Neuronal stem cell (in vitro differentiated cells): Measurements from ENCODE around the gene RBMS3.

Source experiments
- DNase-seq: peaks from one replicate; pipeline ENCODE4 v3.0.0-alpha.2; 2013; ENCODE audit warnings: low spot score
- H2AFZ ChIP-seq: one replicate; pipeline ENCODE4 v1.6.1; 2013; ENCODE audit warnings: mild to moderate bottlenecking, low read length, inconsistent platforms
- H2AK5ac ChIP-seq: 2 replicates; pipeline ENCODE4 v1.6.1; 2013; ENCODE audit warnings: low read depth, mild to moderate bottlenecking, inconsistent platforms, low read length, moderate library complexity, mixed read lengths
- H2BK120ac ChIP-seq: 2 replicates; pipeline ENCODE4 v1.6.1; 2013; ENCODE audit warnings: low read depth, mild to moderate bottlenecking, inconsistent platforms, low read length, moderate library complexity, mixed read lengths
- H2BK12ac ChIP-seq: one replicate; pipeline ENCODE4 v1.6.1; 2013; ENCODE audit warnings: low read length, inconsistent platforms
- H2BK15ac ChIP-seq: 2 replicates; pipeline ENCODE4 v1.6.1; 2013; ENCODE audit warnings: mild to moderate bottlenecking, low read length, inconsistent platforms, mixed read lengths
- H2BK5ac ChIP-seq: one replicate; pipeline ENCODE4 v1.6.1; 2013; ENCODE audit warnings: inconsistent platforms, mild to moderate bottlenecking, low read length, moderate library complexity
- H3K14ac ChIP-seq: one replicate; pipeline ENCODE4 v1.6.1; 2013; ENCODE audit warnings: low read length, inconsistent platforms
- H3K18ac ChIP-seq: 2 replicates; pipeline ENCODE4 v1.6.1; 2013; ENCODE audit warnings: low read length, inconsistent platforms
- H3K23ac ChIP-seq: 2 replicates; pipeline ENCODE4 v1.6.1; 2013; ENCODE audit warnings: low read depth, mild to moderate bottlenecking, mixed read lengths, low read length, inconsistent platforms; ENCODE audit not compliant: poor library complexity
- H3K27ac ChIP-seq: replicated peaks from 3 replicates; pipeline ENCODE4 v1.5.1; 2013; ENCODE audit warnings: low read length, inconsistent platforms
- H3K27me3 ChIP-seq, 3 experiments: 2 replicates each; pipeline ENCODE4 v1.6.1; 2013; ENCODE audit warnings: low read length in 3 of 3, mild to moderate bottlenecking in 2 of 3, inconsistent platforms in 1 of 3, low read depth in 1 of 3, mixed read lengths in 1 of 3, moderate library complexity in 1 of 3; ENCODE audit not compliant: control insufficient read depth in 3 of 3, insufficient read depth in 3 of 3
- H3K36me3 ChIP-seq, 2 donors: replicated peaks in 1 of 2; 2 replicates each; pipeline ENCODE4 v1.6.1; 2013; ENCODE audit warnings: low read length in 2 of 2; ENCODE audit not compliant: control insufficient read depth in 2 of 2, insufficient read depth in 2 of 2
- H3K4ac ChIP-seq: 2 replicates; pipeline ENCODE4 v1.6.1; 2013; ENCODE audit warnings: inconsistent platforms, mild to moderate bottlenecking, low read length, moderate library complexity
- H3K4me1 ChIP-seq, 2 donors: 1 replicate in 1 of 2; 2 replicates in 1 of 2; pipeline ENCODE4 v1.6.1; 2013; ENCODE audit warnings: low read length in 2 of 2, low read depth in 1 of 2; ENCODE audit not compliant: control insufficient read depth in 2 of 2, insufficient read depth in 1 of 2
- H3K4me2 ChIP-seq: one replicate; pipeline ENCODE4 v1.6.1; 2013; ENCODE audit warnings: mild to moderate bottlenecking, low read length, inconsistent platforms; ENCODE audit not compliant: insufficient read depth, poor library complexity, severe bottlenecking
- H3K4me3 ChIP-seq, 2 donors: 2 replicates each; pipeline ENCODE4 v1.5.1; 2013; ENCODE audit warnings: low read length in 2 of 2, mild to moderate bottlenecking in 2 of 2, inconsistent platforms in 1 of 2, moderate library complexity in 1 of 2
- H3K79me1 ChIP-seq: one replicate; pipeline ENCODE4 v1.6.1; 2013; ENCODE audit warnings: low read depth, mild to moderate bottlenecking, inconsistent platforms, low read length, moderate library complexity
- H3K9ac ChIP-seq: one replicate; pipeline ENCODE4 v1.6.1; 2013; ENCODE audit warnings: mild to moderate bottlenecking, low read depth, low read length, inconsistent platforms; ENCODE audit not compliant: poor library complexity
- H3K9me3 ChIP-seq, 2 donors: replicated peaks in 1 of 2; 2 replicates each; pipeline versions ENCODE3 to v1.6.1; 2013; ENCODE audit warnings: low read length in 2 of 2, mild to moderate bottlenecking in 2 of 2, inconsistent platforms in 1 of 2, low read depth in 1 of 2, mixed read lengths in 1 of 2, moderate library complexity in 1 of 2; ENCODE audit not compliant: control insufficient read depth in 2 of 2, insufficient read depth in 1 of 2
- H4K8ac ChIP-seq: one replicate; pipeline ENCODE4 v1.6.1; 2013; ENCODE audit warnings: low read depth, mild to moderate bottlenecking, inconsistent platforms, low read length, moderate library complexity
- H4K91ac ChIP-seq: one replicate; pipeline ENCODE4 v1.6.1; 2013; ENCODE audit warnings: low read length, low read depth, mild to moderate bottlenecking, inconsistent platforms; ENCODE audit not compliant: poor library complexity
- WGBS, 2 donors: extraction: QIAGEN DNeasy Blood & Tissue Kit; methylation state at CpG; one replicate each; pipeline ENCODE4 v1.1.7; 2013; ENCODE audit warnings: missing lambda C conversion rate in 2 of 2, mixed read lengths in 1 of 2; ENCODE audit not compliant: insufficient read length in 2 of 2, insufficient replicate concordance in 1 of 2; ENCODE audit errors: extremely low coverage in 2 of 2; 5-methylcytosine and 5-hydroxymethylcytosine counted together

RBMS3 gene

GRCh38 chr3:29773481-29773880 is 492.6 kb downstream of the RBMS3 start:
- peak overlapping the region; percentile 71 for H2BK5ac ChIP-seq
- no peaks in the 10 kb centered on the region for H3K27me3 ChIP-seq
- H3K9me3 ChIP-seq = no peaks in the 10 kb centered on the region
- no peak for DNase-seq
- H3K4me2 ChIP-seq = no peak overlapping the region
- H2BK120ac ChIP-seq = no peak overlapping the region
- no peak overlapping the region for H2AFZ ChIP-seq
- no peaks in the 10 kb centered on the region for H3K79me1 ChIP-seq
- H4K8ac ChIP-seq = no peak overlapping the region
- no peak overlapping the region for H3K14ac ChIP-seq
- H3K4ac ChIP-seq = no peak overlapping the region
- H3K18ac ChIP-seq = no peak overlapping the region
- H2BK15ac ChIP-seq = no peak overlapping the region
- H2AK5ac ChIP-seq = no peak overlapping the region
- H2BK12ac ChIP-seq = no peak overlapping the region
- H3K4me3 ChIP-seq = no peak overlapping the region
- no CpG with 5 or more reads among the region's 4 CpGs for WGBS, 2 donors
- no peak overlapping the region for H3K23ac ChIP-seq
- no peak overlapping the region for H3K27ac ChIP-seq
- no peak overlapping the region for H4K91ac ChIP-seq
- no peaks in the 10 kb centered on the region for H3K36me3 ChIP-seq
- no peak overlapping the region for H3K9ac ChIP-seq
- H3K4me1 ChIP-seq = no peaks in the 10 kb centered on the region

- Histone ChIP-seq H3K4me3 (no peak overlapping the region), H3K14ac (no peak overlapping the region), H3K23ac (no peak overlapping the region), H2AK5ac (no peak overlapping the region), H4K8ac (no peak overlapping the region), H4K91ac (no peak overlapping the region), H2BK5ac (no peak overlapping the region), H3K4me1 (no peaks in the 10 kb centered on the region), H3K4ac (no peak overlapping the region), H3K27me3 (no peaks in the 10 kb centered on the region), H3K4me2 (no peak overlapping the region), H2BK120ac (no peak overlapping the region), H3K18ac (no peak overlapping the region), H3K36me3 (no peaks in the 10 kb centered on the region), H3K9ac (no peak overlapping the region), H2AFZ (no peak overlapping the region), H2BK12ac (no peak overlapping the region), H2BK15ac (no peak overlapping the region), H3K79me1 (no peaks in the 10 kb centered on the region), H3K9me3 (no peaks in the 10 kb centered on the region), H3K27ac (no peak overlapping the region)
- DNase-seq = no peak
- no CpG with 5 or more reads among the region's 5 CpGs for WGBS, 2 donors
These were observed 494.5 kb downstream of the RBMS3 start for GRCh38 chr3:29775340-29775739.

DNA sequence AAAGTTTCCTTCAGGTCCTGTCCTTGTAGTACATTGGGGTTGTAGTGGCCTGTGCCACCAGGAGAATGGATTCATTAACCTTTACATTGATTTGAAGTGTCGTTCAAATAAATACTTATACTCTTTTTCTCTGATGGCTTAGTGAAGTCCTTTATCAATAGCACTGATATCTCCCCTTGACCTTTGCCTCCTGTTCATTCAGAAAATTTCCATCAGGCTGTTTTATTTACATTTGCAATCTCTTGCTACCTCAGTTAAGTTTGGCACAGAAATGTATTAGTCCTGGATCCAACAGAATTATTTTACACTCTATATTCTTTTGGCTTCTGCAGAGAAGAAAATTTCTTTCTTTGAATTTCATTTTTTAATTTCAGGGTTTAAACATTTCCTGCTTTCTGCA is 497.0 kb downstream of the RBMS3 start:
- Histone ChIP-seq H4K8ac (no peak overlapping the region), H3K9me3 (peaks cover 0 to 10% of the 10 kb centered on the region in 2 donors), H2AFZ (no peak overlapping the region), H3K4ac (no peak overlapping the region), H3K27me3 (no peaks in the 10 kb centered on the region), H3K9ac (no peak overlapping the region), H3K36me3 (no peaks in the 10 kb centered on the region), H3K27ac (no peak overlapping the region), H2BK15ac (no peak overlapping the region), H3K14ac (no peak overlapping the region), H3K23ac (no peak overlapping the region), H3K4me2 (no peak overlapping the region), H2BK5ac (no peak overlapping the region), H3K4me3 (no peak overlapping the region), H3K79me1 (no peaks in the 10 kb centered on the region), H3K4me1 (no peaks in the 10 kb centered on the region), H4K91ac (no peak overlapping the region), H2BK120ac (no peak overlapping the region), H2AK5ac (no peak overlapping the region), H3K18ac (no peak overlapping the region), H2BK12ac (no peak overlapping the region)
- no CpG with 5 or more reads among the region's 1 CpG for WGBS, 2 donors
- DNase-seq = no peak

GRCh38 chr3:29789686-29790085 is 508.8 kb downstream of the RBMS3 start:
- H3K4me3 ChIP-seq = no peak overlapping the region
- H3K27me3 ChIP-seq = no peaks in the 10 kb centered on the region
- no peak overlapping the region for H2AK5ac ChIP-seq
- no peak overlapping the region for H4K8ac ChIP-seq
- no peak overlapping the region for H2BK12ac ChIP-seq
- no peak overlapping the region for H3K27ac ChIP-seq
- no peaks in the 10 kb centered on the region for H3K4me1 ChIP-seq
- no peak overlapping the region for H2AFZ ChIP-seq
- H3K9me3 ChIP-seq = no peaks in the 10 kb centered on the region
- no peaks in the 10 kb centered on the region for H3K79me1 ChIP-seq
- no peak overlapping the region for H2BK120ac ChIP-seq
- no peak overlapping the region for H3K18ac ChIP-seq
- no peak overlapping the region for H4K91ac ChIP-seq
- H3K14ac ChIP-seq = no peak overlapping the region
- no peak for DNase-seq
- H3K36me3 ChIP-seq = no peaks in the 10 kb centered on the region
- no peak overlapping the region for H2BK15ac ChIP-seq
- H2BK5ac ChIP-seq = no peak overlapping the region
- H3K4ac ChIP-seq = no peak overlapping the region
- no peak overlapping the region for H3K23ac ChIP-seq
- H3K4me2 ChIP-seq = no peak overlapping the region
- WGBS, 2 donors = no CpG with 5 or more reads among the region's 1 CpG
- no peak overlapping the region for H3K9ac ChIP-seq
